ENCODE measurements around the gene GK2.

The GK2 gene

DNA sequence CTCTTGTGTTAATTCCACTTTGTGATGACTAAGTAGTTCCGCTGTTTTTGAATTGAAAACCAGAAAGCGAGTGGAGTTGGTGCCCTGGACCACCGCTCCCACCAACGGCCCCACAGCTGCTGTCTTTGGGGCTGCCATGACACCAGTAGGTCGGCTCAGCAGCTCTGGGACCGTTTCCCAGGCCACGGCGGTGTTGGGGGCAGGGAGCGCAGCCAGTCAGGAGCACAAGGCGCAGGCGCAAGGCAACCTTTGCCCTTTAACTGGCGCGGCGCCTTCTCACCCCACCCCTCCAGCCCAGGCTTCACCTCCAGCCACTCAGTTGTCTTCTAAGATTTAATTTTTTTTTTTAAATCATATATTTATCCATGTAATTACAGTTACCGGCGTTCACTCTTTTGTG lies at the start of gene GK2:
Gene GK2 (minus strand): TSS at position 166 of the 400 bp plus-strand sequence. CDS start 28 bp downstream, at position 138.
- DNase-seq (ENCODE audit: low read depth): no peak

DNA sequence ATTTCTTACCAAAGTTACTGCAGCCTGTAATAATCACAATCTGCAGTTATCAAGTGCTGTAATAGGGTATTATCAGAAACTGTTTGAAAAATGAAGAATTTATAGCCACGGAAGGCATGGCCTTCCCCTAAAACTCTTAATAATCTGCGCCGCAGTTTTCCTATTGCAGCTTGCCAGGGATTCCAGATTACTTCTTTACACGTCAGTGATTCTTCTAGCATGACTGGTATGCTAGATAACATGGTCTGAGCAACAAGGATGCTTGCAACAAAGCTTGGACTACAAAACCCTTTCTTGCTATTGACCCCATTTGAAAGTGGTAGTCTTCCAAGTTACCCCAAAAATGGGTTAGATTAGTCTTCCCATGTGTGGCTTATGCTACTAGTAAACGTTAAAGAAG lies 47.2 kb upstream of the GK2 start:
- DNase-seq (ENCODE audit: low read depth): no peak

DNA sequence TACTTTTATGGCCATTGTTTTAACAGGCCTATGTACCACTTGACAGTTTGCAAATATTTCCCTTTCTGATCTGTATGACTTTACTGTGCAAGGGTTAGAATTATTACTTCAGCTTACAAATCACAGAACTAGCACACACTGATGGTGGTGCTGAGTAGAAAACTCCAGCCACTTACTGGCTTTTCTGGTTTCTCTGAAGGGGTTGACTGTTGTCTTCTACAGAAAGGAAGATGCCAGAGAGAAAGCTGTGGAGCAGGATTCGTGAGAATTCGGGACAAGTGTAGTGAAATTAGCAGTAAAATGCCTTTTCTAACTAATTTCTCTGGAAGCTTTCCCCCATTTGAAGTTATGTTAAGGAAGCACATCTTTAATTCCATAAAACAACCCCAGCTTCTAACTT lies 46.6 kb upstream of the GK2 start:
- DNase-seq (ENCODE audit: low read depth): no peak

DNA sequence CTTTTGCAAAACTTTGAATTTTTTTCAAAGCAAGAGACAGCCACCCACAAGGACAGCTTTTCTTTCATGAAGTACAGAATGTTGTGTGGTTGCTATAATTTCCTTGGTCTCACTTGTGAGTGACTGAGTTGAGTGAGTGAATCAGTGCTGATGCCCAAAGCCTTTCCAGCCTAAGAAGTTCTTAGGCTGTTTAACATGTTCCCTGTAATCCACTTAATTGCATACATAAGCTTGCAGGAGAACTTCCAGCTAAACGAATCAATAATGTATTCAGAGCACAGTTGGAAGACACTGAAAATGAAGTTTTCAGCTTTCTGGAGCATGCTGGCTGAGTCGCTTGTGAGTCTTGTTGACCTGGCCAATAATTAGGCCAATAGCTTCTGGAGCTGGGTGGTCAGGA lies 42.0 kb upstream of the GK2 start:
- no peak for DNase-seq (ENCODE audit: low read depth)

DNA sequence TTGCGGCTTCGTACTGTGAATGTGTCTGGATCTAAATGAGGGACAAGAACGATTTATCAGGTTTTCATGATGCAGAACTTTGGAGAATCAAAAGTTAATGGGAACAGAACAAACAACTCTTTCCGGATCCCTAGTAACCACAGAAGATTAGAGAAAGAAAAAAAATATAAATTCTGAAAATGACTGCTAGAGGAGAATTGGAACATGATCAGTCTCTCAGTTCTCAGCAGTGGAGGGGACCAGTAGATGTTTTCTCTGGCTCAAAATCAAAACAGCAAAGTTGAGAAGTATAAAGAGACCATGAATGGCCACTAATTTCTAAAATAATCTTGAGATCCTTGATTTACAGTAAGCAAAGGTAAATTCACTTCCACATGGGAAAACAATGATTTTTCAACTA lies 38.1 kb upstream of the GK2 start:
- no peak for DNase-seq (ENCODE audit: low read depth)

DNA sequence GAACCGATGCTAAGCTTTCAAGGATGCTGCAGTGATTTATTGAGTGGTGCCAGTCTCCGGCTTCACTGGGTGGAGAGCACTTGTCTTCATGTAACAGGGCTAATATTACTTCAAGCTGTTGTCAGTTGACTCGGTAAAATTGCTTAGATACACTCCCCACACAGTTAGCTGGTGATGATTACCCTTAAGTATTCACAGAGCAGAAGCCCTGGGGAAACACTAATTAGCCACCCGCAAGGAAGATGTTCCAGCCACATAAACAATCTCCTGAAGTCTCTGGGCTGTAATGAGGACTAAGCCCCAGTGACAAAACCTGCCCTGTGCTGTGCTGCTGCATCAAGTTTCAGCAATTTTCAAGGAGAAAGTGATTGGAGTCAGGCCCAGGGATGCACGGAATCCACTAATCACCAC lies 37.3 kb upstream of the GK2 start:
- no peak for DNase-seq (ENCODE audit: low read depth)

DNA sequence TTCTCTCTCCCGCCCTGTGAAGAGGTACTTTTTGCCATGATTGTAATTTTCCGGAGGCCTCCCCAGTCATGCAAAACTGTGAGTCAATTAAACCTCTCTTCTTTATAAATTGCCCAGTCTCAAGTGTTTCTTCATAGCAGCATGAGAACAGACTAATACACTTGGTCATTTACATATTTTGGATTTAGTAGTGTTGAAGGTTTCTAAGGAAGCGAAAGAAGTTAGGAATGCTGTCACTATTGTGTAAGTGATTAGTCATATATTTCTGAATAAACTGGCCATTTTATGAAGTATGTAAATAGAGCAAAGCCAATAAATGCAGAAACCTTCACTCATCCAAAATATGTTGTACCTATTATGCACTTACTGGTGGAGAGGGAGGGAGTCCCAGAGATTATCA lies 34.4 kb upstream of the GK2 start:
- DNase-seq (ENCODE audit: low read depth): no peak

DNA sequence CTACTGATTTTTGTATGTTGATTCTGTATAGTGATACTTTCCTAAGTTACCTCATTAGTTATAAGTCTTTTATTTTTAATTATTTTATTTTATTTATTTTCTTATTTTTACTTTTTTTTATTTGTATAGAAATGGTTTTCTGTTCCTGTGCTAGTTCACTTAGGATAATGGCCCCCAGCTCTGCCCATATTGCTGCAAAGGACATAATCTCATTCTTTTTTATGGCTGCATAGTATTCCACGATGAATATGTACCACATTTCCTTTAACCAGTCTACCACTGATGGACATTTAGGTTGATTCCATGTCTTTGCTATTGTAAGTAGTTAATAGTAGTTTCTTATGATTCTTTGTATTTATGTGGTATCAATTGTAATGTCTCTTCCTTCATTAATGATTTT lies 31.5 kb upstream of the GK2 start:
- DNase-seq (ENCODE audit: low read depth): no peak

DNA sequence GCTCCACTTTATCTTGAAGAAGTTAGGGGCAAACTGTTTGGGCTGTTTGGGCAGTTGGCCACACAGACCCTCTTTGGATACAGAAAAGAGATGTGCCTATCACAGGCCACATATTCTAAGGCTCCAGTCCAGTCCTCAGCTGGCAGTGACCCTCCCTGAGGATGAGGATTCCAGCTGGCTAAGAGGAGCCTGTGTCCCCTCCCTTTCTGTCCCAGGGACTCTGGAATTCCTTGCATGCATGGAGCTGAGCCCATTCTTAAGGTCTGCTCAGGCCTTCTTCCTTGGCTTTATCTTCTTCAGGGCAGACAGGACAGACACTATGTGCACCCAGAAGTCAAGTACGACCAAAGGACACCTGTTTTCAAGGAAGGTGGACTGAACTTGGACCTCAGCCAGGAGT lies 23.8 kb upstream of the GK2 start:
- DNase-seq (ENCODE audit: low read depth): no peak

DNA sequence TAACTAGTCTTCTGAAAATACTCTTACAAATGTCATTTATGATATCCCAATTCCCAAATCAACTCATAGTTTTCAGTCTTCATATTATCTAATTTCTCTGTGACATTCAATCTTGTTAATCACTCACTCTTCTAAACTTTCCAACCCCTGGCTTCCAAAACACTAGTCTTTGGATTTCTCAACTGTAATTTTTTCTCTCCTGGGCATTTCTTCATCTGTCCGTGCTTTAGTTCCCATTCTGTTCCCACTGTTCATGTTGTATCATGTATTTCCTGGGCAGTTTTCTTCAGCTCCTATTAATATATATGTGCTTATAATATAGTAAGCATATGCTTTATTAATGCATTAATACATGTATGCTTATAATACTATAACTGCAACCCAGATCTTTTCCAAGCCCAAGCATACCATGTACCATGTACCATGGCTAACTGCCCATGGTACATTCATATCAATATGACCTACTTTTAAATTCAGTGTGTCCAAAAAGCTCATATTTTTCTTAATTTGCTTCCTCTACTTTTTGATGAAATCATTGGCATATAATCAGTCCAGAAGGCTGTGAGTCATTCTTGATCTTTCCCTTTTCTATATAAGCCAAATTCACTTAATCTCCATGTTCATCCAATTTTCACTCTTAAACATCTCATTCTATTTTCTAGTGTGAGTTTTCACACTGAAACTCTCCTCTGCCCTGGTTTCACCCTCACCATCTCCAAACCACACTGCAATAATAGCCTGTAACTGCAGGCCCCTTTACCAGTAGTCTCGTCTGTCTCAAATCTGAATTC lies 21.3 kb upstream of the GK2 start:
- DNase-seq (ENCODE audit: low read depth): no peak

DNA sequence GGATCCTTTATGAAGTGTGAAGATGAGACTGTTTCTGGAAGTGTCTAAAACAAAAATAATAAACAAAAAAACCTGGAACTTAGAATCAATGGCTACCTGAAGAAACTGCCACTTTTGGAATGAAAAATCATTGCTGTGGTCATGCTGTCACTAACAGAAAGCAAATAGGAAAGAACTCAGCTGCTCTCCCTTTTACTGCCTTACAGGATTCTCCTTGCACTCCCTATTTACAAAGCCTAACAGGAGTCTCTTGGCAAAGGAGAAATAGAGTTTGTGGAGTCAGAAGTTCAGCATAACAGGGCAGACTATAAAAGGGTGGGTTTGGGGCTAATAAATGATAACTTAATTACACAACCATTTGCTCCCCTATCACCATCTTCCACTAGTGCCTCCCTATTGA lies 19.0 kb upstream of the GK2 start:
- DNase-seq (ENCODE audit: low read depth): no peak

DNA sequence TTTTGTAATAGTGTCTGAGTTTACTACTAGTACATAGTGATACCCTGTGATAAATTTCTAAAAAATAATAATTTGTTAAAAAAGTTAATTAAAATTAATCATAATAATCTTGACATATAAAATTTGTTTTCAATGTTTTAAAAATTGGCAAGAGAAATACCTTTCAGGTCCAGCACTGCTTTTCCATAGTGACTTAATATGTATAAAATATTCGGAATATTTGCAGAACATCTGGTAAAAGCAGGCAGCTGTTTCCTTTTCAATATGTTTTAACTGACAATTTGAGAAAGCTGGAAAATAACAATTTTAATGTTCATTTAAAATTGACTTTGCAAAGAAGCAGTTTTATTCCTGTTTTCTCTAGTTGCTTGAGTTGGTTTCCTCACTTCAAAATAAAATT lies 17.6 kb upstream of the GK2 start:
- DNase-seq (ENCODE audit: low read depth): no peak

DNA sequence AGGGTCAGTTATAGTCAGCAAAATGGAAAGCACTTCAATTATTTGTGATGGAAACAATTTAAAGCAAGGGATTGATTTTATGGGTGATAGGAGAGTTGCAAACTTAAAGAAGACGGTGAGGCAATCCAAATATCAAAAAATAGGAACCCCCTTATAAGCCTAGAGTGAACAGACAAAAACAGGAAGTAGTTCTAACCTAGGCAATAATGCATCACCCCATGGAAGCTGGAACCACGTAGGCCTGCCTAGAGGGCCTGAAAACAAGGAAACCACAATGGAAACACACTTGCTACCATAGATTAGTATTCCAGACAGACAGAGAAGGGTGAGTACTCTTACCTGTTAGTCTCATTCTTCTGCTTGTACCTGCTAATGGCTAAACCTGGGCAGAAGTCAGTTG lies 13.5 kb upstream of the GK2 start:
- DNase-seq (ENCODE audit: low read depth): no peak

DNA sequence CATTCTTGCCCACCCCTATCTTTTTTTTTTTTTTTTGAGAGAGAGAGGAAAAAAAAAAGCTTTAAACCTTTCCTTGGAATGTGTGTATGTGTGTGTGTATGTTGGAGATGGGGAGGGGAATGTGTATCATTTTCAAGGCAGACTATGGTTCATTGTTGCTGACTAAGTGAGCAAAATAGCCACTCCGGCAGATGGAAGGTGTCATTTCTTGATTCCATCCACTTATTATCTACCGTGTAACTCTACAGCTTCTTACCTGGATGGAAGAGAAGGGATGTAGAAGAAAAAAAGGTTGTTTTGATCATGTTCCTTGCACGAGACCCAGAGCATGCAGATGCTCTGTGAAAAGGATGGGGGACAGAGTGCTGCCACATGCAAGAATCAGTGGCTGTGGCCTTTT lies 5.9 kb upstream of the GK2 start:
- no peak for DNase-seq (ENCODE audit: low read depth)

DNA sequence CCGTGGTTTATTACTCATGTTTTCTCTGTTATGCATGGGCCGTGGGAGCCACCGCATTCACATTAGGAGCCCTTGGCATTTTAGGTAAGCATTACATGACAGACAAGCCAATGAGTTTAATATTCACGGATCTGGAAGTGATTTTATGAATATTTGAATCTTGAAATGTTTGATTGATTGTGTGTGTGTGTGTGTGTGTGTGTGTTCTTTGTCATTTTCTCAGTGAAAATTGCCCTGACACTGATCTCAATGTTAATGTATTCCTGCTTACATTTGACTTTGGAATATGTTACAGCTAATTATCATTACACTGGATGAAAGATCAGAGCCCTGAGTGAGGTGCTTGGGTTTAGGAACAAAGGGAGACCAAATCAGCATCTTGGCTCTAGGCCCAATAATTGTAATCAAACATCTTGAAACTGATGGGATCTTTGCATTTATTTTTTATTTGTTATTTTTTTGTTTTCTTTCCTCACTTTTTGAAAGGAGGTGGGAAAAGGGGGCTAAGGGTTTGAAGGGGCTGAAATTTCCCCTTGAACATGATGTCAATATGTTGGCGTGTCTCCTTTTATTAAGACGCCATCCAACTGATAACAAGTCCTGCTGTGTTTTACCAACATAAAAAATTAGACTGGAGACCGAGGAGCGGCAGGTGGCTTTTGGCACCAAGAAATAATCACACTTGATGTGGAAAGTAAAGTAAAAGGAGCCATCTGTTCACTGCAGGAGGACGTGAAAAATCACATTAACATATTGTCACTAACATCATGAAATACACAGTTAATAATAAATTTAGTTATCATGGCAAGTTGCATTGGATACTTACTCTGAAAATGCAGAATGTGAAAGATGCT lies 5.2 kb upstream of the GK2 start:
- no peak for DNase-seq (ENCODE audit: low read depth)

DNA sequence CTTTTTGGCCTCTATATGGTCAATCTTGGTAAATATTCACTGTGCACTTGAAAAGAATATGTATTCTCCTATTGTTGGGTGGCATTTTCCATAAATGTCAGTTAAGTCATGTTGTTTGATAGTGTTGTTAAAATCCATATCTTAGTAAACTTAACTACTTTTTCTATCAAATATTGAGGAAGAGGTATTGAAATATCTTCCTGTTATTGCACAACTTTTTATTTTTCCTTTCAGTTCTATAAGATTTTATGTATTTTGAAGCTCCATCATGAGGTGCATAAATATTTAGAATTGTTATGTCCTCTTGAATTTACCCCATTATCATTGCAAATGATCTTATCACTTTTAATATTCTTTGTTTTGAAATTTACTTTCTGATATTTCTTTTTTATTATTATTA lies 3.4 kb downstream of the GK2 start:
- no peak for DNase-seq (ENCODE audit: low read depth)

DNA sequence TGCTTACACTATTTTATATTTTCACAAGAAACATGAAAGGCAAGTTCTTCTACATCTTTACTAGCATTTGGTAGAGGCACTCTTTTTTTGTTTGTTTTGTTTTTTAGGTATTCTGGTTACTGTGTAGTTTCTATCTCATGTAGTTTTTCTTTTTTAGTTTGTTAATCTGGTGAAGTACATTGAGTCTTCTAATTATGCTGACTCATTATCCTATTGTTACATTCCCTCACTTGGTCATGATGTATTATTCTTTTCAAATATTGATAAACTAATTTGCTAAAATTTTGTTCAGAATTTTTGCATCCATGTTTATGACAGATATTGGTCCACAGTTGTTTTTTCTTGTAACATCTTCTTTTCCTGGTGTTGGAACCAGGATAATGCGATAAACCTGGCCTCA lies 4.7 kb downstream of the GK2 start:
- DNase-seq (ENCODE audit: low read depth): no peak

DNA sequence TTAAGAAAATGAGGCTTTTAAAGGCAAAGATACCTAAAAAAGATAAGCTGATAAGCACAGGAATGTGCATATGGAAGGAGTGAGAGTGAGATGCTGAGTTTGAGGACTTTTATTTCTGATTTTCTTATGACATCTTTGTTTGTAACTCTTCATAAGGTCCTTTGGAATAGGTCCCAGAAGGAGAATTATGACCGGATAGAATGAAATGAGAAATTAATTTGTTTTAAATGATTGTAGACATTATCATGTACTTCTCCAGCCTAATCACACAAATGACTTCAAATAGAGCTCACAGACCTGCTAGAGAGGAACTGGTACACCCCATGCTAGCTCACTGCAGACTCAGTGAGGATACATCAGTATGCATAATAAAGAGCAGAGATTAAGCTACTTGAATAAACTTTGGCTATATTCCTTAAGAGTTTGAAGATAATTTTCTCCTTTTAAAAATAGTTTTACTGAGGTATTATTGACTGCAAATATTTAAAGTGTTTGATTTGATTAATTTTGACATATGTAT lies 5.6 kb downstream of the GK2 start:
- no peak for DNase-seq (ENCODE audit: low read depth)

DNA sequence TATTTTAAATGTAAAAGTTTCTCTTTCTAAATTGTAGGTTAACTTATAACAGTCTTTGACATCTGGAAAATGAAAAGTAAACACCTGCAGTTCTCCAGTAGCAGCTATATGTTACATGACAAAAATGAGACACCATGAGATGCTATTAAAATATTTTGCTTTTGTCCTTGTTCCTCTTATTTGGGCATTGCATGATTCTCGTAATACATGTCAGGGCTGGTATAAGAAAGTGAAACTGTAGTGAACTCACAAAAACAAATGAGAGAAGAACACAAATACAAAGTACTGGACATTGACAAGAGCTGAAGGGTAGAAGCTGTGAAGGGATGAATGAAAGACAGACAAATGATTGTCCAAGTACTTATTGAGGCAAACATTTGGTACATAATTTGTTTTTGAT lies 9.0 kb downstream of the GK2 start:
- DNase-seq (ENCODE audit: low read depth): no peak

DNA sequence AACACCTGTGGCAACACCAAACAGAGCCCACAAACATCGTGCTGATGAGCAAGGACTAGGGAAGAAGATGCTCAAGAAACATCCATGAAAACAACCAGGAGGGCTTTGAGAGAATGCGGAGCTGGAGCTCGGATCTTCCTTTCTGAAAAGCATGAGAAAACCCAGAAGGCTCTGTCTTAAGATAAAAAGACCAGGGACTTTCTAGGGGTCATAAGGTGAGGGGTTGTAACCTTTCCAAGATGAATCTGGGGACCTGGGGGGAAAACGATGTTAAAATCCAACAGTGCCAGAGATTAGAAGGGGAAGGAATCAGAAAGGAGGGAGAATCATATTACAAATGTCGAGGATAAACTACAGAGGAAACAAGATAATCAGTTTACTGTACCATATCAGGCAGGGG lies 10.1 kb downstream of the GK2 start:
- DNase-seq (ENCODE audit: low read depth): no peak

DNA sequence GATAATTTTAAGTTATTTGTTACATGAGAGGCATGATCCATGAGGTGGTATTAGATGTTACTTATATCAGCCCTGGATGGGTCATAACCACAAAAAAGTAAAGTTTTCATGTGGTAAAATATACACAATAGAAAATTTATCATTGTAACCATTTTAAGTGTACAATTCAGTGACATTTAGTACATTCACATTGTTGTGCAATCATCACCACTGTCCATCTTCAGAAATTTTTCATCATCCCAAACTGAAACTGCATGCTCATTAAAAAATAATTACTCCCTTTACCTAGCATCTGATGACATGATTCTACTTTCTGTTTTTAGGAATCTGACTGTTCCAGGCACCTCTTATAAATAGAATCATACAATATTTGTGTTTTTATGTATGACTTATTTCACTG lies 11.2 kb downstream of the GK2 start:
- no peak for DNase-seq (ENCODE audit: low read depth)

DNA sequence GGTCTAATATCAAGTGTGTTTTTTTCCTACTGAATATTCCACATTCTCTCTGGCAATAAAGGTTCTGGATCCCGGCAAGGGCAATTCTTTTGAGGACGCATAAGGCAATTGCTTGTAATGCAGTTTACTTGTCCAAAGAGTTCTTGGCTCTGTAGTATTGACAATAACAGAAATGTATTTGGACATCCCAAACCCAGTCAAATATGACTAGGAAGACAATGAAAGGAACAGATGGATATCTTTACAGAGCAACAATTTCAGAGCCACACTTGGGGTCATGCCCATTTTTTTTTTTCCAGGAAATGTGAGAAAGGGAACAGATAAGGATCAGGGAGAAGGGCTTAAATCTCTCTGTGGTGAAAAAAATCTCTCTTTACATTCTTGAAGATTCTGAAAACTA lies 12.2 kb downstream of the GK2 start:
- no peak for DNase-seq (ENCODE audit: low read depth)

DNA sequence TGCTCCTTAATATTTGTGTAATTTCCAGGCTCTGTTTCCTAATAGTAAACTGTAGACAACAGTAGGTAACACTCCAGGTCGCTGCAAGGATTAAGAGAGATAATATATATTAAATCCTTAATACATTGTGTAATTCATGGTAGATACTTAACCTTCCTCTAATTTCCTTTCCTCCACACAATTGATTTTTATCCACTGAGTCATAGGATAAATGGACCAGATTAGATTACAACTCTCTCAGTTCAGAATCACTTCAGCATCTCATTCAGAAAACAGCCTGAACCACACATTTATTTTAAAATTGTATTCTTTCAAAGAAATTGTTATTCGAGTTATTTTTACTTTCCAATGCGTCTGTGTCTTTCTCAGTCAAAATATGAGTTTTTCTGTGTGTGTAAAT lies 17.1 kb downstream of the GK2 start:
- DNase-seq (ENCODE audit: low read depth): no peak
